ENCODE data around the gene SRGAP2B.
"Not testable (repeated sequence)": the region's sequence is repeated elsewhere in the genome, so short reads cannot be mapped to it uniquely, and the experiment has no call there.

The SRGAP2B gene

GRCh38 chr1:145095284-145096057 is at the start of gene SRGAP2B, which contains the start of gene FAM72D:
TSS of gene SRGAP2B (minus strand) at chr1:145095328. CDS start at chr1:145092901, 2,427 bp downstream.
TSS of gene FAM72D (plus strand) at chr1:145095974. CDS start at chr1:145096848, 874 bp downstream.
- not testable (repeated sequence) for DNase-seq

GRCh38 chr1:145144264-145144913 is 49.3 kb upstream of the SRGAP2B start:
- DNase-seq, result not testable (repeated sequence)

DNA sequence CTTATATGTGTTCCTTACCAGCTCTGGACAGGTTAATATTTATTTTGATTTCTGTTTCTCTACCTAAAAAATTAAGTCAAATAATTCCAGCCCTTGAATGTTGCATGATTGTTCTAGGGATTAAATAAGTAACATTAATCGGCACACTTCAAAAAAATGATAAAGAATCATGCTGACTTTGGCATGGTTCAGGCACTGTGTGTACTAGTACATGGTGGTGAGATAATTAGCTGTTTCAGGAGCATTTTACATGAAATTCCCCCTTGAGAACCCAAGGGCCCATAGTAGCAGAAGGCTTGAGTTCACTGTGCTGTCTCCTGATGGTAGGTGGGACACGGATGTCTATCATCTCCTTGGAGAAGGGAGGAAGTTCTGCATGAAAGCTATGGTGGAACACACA is 45.4 kb upstream of the SRGAP2B start:
- DNase-seq, result not testable (repeated sequence)

DNA sequence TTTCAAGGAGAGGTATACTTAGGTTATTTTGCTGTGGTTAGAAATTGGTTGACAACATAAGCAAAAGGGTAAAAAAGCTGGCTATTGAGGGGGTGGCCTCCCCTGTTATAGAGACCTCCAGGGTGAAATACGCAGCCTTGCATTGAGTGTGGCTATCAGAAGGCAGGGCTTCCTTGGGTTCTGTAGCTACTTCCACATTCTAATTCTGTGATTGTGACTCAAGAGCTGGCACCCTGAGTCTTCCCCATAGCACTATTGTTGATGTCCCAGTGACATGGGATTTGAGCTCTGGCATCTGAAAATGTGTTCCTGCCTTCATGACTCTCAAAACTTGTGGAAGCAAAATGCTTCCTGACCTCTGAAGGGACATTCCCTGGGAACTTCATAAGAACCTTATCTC is 39.3 kb upstream of the SRGAP2B start:
- DNase-seq, result not testable (repeated sequence)

DNA sequence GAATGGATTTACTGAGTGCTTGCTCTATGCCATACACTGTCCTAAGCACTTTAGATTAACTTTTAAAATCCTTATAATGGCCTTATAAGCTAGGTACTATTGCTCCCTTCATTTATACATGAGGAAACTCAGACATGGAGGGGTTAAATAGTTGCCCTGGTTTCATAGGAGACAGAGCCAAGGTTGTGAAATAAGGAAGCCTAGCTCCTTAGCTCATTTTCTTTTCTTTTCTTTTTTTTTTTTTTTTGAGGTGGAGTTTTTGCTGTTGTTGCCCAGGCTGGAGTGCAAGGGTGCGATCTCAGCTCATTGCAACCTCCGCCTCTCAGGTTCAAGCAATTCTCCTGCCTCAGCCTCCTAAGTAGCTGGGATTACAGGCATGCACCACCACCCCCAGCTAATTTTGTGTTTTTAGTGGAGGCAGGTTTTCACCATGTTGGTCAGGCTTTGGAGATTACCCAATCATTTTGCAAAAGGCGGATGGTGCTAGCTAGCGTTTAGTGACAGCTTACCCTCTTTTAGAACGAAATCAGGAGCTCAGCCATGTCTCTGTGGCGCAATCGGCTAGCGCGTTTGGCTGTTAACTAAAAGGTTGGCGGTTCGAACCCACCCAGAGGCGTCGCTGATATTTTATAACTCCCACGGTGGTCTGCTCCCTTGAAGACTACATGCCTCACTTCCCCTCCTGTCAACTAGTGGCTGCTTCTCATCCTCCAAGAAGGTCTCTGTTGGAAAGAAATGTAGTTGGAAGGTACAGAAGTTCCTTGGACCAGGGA is 33.8 kb upstream of the SRGAP2B start:
- DNase-seq, result not testable (repeated sequence)

GRCh38 chr1:145127144-145127543 is 32.0 kb upstream of the SRGAP2B start:
- not testable (repeated sequence) for DNase-seq

GRCh38 chr1:145125112-145125511 is 30.0 kb upstream of the SRGAP2B start:
- DNase-seq, result not testable (repeated sequence)

DNA sequence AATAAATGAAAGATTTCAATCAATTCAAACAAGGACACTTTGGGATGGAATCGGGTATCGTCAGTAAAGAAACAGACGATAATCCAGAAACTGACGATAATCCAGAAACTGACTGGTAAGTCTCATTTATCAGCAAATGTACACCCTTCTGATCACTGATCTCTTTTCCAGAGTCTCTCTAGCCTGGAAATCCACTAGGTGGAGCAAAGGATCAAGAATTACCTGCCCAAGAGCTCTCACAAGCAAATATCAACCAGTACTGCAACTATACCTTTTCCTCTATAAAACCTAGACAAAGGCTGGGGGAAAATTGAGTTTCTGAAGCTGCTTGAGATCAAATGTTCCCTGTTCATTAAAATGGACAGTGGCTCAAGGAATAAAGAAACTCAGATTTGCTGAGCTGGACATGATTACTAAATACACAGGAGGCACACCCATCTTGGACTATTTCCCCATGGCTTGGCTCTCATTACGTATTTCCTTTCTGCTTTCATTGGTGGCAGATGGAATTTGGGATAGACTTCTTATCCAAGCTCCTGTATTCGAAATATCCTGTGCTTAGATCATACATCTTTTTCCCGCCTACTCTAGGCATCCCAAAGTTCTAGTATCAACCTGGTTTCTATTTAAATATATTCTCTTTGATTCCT is 29.0 kb upstream of the SRGAP2B start:
- not testable (repeated sequence) for DNase-seq

GRCh38 chr1:145123062-145123395 is 27.9 kb upstream of the SRGAP2B start:
- DNase-seq, result not testable (repeated sequence)

GRCh38 chr1:145122344-145123061 is 27.4 kb upstream of the SRGAP2B start:
- DNase-seq, result not testable (repeated sequence)

- DNase-seq, result not testable (repeated sequence)
These were observed 24.7 kb upstream of the SRGAP2B start for GRCh38 chr1:145119842-145120241.

GRCh38 chr1:145115587-145116493 is 20.7 kb upstream of the SRGAP2B start:
- not testable (repeated sequence) for DNase-seq

DNA sequence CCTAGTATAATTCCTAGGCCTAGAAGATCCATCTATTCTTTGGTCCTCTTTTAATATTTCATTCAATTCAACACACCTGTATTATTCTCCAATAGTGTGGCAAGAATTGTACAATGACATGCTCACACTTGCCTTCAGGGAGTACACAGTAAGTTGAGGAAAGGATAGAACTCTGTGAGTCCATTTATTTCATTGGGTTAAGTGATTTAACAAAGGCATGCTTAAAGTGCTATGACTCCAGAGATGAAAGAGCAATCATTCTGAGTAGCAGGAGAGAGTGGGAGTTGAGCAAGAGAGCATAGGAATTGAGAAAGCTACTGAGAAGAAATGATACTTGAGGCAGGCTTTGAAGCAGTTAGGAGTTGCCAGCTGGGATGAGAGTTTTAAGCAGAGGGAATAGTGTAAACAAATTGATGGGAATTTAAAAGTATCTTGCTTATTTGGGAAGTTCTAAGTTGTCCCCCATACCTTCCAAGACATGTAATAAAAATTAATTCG is 19.5 kb upstream of the SRGAP2B start:
- DNase-seq, result not testable (repeated sequence)

- DNase-seq, result not testable (repeated sequence)
These were observed 17.6 kb upstream of the SRGAP2B start for GRCh38 chr1:145112703-145113102.

GRCh38 chr1:145111674-145112073 is 16.5 kb upstream of the SRGAP2B start:
- DNase-seq, result not testable (repeated sequence)

DNA sequence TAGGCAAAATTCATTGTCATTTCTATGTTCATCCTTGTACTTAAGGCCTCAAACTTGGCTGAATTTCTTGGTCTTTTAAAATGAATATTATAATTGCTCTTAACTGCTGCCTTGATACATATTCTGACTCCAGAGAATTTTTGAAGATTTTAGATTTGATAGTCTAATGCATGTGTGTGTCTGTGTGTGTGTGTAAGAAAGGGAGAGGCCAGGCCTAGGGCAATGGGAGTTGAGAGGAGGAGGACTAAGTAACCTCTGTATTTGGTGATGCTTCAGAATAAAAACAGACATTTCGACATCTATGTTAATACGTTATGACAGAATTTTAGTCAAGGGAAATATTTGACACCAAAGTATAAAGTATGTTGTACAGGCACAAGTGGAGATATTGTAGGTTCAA is 8.2 kb upstream of the SRGAP2B start:
- DNase-seq, result not testable (repeated sequence)

- not testable (repeated sequence) for DNase-seq
These were observed 6.6 kb upstream of the SRGAP2B start for GRCh38 chr1:145101725-145102124.

DNA sequence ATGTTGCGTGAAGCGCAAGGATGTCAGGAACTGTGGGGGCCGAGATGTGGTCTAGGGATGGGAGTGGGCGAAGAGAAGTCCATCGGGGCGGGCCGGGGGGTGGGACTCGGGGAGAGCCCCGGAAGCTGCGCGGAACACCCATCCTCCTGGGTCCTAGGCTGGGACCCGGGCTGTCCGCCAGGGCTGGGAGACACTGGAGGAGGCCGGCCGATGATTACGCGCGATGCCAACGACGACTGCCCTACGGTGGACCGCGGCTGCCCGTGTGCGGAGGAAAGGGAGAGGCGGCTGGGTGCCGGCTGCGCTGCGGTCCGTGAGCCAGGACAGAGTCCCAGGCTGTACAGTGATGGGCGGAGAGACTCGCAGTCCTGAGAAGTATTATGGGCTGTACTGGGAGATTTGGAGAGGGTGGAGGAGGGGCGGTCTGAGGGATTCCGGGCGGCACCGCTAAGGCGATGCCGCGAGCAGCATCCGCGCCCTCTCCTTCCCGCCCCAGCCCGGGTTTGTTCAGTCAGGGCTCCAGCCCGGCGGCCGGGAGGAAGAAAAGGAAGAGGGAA is 395 bp downstream of the SRGAP2B start:
- DNase-seq, result not testable (repeated sequence)

DNA sequence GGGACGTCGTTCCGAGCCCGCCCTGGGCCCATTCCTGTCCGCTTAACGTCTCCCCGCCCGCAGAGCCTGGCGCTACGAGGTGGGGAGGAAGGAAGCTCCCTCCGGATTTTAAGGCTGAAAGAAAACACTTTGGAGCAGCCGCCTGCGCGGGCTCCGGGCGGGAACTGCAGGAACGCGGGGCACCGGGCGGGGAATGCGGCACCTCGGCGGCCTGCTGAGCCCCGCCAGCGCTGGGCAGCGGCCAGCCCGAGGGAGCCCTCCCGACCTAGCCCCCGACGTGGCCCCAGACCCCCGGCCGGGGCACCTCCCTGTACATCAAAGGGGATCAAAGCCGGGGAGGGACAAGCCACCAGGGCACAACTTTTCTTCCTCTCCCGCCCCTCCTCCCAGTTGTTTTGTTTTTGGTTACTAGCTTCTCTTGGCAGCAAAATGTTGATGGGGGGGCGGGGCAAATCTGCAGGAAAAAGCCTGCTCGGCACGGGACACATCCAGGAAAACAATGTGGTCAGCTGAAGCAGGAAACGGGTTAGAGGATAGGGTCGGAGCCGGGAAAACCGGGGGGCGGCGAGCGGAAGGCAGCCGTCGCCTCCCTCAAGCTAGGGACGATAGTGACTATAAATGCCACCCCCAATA is 1.5 kb downstream of the SRGAP2B start:
- not testable (repeated sequence) for DNase-seq
